Measurements from ENCODE around the gene PGP.

- TF ChIP-seq CTCF (IDR thresholded peaks at IDR 0.05; ENCODE audit: low read length) (no peak), EZH2 (optimal IDR thresholded peaks at IDR 0.05; ENCODE audit: low read depth, low read length) (no peak)
These were observed 29.7 kb downstream of the PGP start for GRCh38 chr16:2184962-2185361.

Measured in MM.1S (cell line).